A549 (cell line): ENCODE measurements around the gene DCAF6. TPM values are rescaled to one million over a fixed set of nuclear protein-coding genes. Genes with fewer than 3 reads are reported as not detected.

Source experiments
- ATAC-seq, 2 experiments: fragments of 200-7000 bp in 1 of 2; fragments of >200 bp in 1 of 2; cut with Nextera tagmentation in 1 of 2; cut with Tn5 transposase in 1 of 2; 3 replicates each; pipeline versions ENCODE4 v1.8.0 to v1.9.1; 2018 to 2020; ENCODE audit warnings: mild to moderate bottlenecking in 1 of 2, moderate library complexity in 1 of 2
- CTCF ChIA-PET: fragments of 300-600 bp; sonication (Branson Sonifier 250); formaldehyde crosslinking; extraction: SDS; loops from one replicate; lab custom pipeline; 2021; ENCODE audit warnings: antibody characterized with exemption, inconsistent platforms; lab: Yijun Ruan, JAX
- POLR2A ChIA-PET: fragments of 350-600 bp; formaldehyde crosslinking; extraction: SDS; loops from one replicate; lab custom pipeline; 2021; ENCODE audit warnings: antibody characterized with exemption, inconsistent platforms; lab: Yijun Ruan, JAX
- DNase-seq, 2 experiments: peaks; one replicate each; pipeline versions ENCODE4 v3.0.0 to v3.0.0-alpha.2; 2011 to 2016; ENCODE audit warnings: low read depth in 1 of 2, low spot score in 1 of 2
- FAIRE-seq: peaks from 2 replicates; lab custom pipeline; 2011; peaks lifted over from hg19 to GRCh38; lab: Jason Lieb, UNC
- H3K27ac ChIP-seq, 2 experiments: fragments of >200 bp; sonication (Bioruptor Twin); formaldehyde crosslinking; 3 replicates each; pipeline ENCODE4 v1.5.1; 2016 to 2017
- H3K4me1 ChIP-seq: fragments of >200 bp; sonication (Bioruptor Twin); formaldehyde crosslinking; 3 replicates; pipeline ENCODE4 v1.6.1; 2016
- H3K4me2 ChIP-seq: fragments of >200 bp; sonication (Bioruptor Twin); formaldehyde crosslinking; 3 replicates; pipeline ENCODE4 v1.6.1; 2016
- H3K4me3 ChIP-seq: fragments of >200 bp; sonication (Bioruptor Twin); formaldehyde crosslinking; 3 replicates; pipeline ENCODE4 v1.5.1; 2016
- H3K9me3 ChIP-seq: fragments of >200 bp; sonication (Bioruptor Twin); formaldehyde crosslinking; 3 replicates; pipeline ENCODE4 v1.6.1; 2016
- BCL3 ChIP-seq: fragments of >200 bp; sonication (Bioruptor Twin); formaldehyde crosslinking; IDR thresholded peaks from 3 replicates; pipeline ENCODE4 v1.6.1; 2016
- CBX8 ChIP-seq: fragments of 200-600 bp; sonication (generic); IDR thresholded peaks from 2 replicates; pipeline ENCODE4 v1.6.1; 2016
- ELK1 ChIP-seq: fragments of 150-350 bp; IDR thresholded peaks from 2 replicates; pipeline ENCODE4 v1.6.1; 2014; ENCODE audit warnings: low read depth, mild to moderate bottlenecking, low read length
- EP300 ChIP-seq, 2 experiments: fragments of >200 bp; sonication (Bioruptor Twin); formaldehyde crosslinking; IDR thresholded peaks; 2 replicates in 1 of 2; 3 replicates in 1 of 2; pipeline ENCODE4 v1.6.1; 2016 to 2017
- ESRRA ChIP-seq: fragments of 150-350 bp; IDR thresholded peaks from 2 replicates; pipeline ENCODE4 v1.6.1; 2014; ENCODE audit warnings: mild to moderate bottlenecking, low read length, borderline replicate concordance
- FOSB ChIP-seq: fragments of 250-450 bp; sonication (Bioruptor Pico); IDR thresholded peaks from 2 replicates; pipeline ENCODE4 v1.5.0; 2020; ENCODE audit warnings: mild to moderate bottlenecking, moderate library complexity
- HDAC2 ChIP-seq: fragments of 200-600 bp; sonication (generic); IDR thresholded peaks from 2 replicates; pipeline ENCODE4 v1.6.1; 2016
- HEYL ChIP-seq: fragments of 250-450 bp; sonication (Bioruptor Pico); IDR thresholded peaks from 2 replicates; pipeline ENCODE4 v1.8.0; 2021; ENCODE audit warnings: mild to moderate bottlenecking, moderate library complexity
- HOXB13 ChIP-seq: fragments of 250-450 bp; sonication (Bioruptor Pico); IDR thresholded peaks from 2 replicates; pipeline ENCODE4 v1.5.0; 2020; ENCODE audit warnings: low read depth, mild to moderate bottlenecking, moderate library complexity
- JUN ChIP-seq, 2 experiments: fragments of >200 bp; sonication (Bioruptor Twin); formaldehyde crosslinking; IDR thresholded peaks; 2 replicates in 1 of 2; 3 replicates in 1 of 2; pipeline ENCODE4 v1.6.1; 2016 to 2017
- KDM5A ChIP-seq: fragments of 200-600 bp; sonication (generic); IDR thresholded peaks from 2 replicates; pipeline ENCODE4 v1.6.1; 2016; ENCODE audit warnings: antibody characterized with exemption, mild to moderate bottlenecking
- MAFK ChIP-seq: fragments of 450-650 bp; IDR thresholded peaks from 2 replicates; pipeline ENCODE4 v1.6.1; 2014; ENCODE audit not compliant: partially characterized antibody
- MAZ ChIP-seq: fragments of 150-350 bp; IDR thresholded peaks from 2 replicates; pipeline ENCODE4 v1.6.1; 2014; ENCODE audit warnings: antibody characterized with exemption, low read depth, low read length, borderline replicate concordance
- NPAS2 ChIP-seq: fragments of 250-450 bp; sonication (Bioruptor Pico); IDR thresholded peaks from 2 replicates; pipeline ENCODE4 v1.8.0; 2022; ENCODE audit warnings: mild to moderate bottlenecking, moderate library complexity, borderline replicate concordance
- NR3C1 ChIP-seq: fragments of >200 bp; sonication (Bioruptor Twin); formaldehyde crosslinking; IDR thresholded peaks from 3 replicates; pipeline ENCODE4 v1.6.1; 2017
- PBX3 ChIP-seq: IDR thresholded peaks from 2 replicates; pipeline ENCODE4 v1.6.1; 2012
- RARB ChIP-seq: fragments of 250-450 bp; sonication (Bioruptor Pico); IDR thresholded peaks from 2 replicates; pipeline ENCODE4 v1.8.0; 2021; ENCODE audit warnings: mild to moderate bottlenecking, moderate library complexity
- REST ChIP-seq: fragments of 200-600 bp; sonication (generic); IDR thresholded peaks from 2 replicates; pipeline ENCODE4 v1.6.1; 2016; ENCODE audit warnings: antibody characterized with exemption, mild to moderate bottlenecking, moderate library complexity
- RFX5 ChIP-seq: fragments of 450-650 bp; IDR thresholded peaks from 2 replicates; pipeline ENCODE4 v1.7.1; 2014; ENCODE audit warnings: antibody characterized with exemption, mild to moderate bottlenecking, moderate library complexity
- RNF2 ChIP-seq: fragments of 200-600 bp; sonication (generic); IDR thresholded peaks from 2 replicates; pipeline ENCODE4 v1.6.1; 2016; ENCODE audit warnings: low read depth, mild to moderate bottlenecking, antibody characterized with exemption, moderate library complexity, borderline replicate concordance
- SMC3 ChIP-seq: fragments of >200 bp; sonication (Bioruptor Twin); formaldehyde crosslinking; IDR thresholded peaks from 3 replicates; pipeline ENCODE4 v1.6.1; 2018; ENCODE audit warnings: inconsistent platforms
- ZFP36 ChIP-seq: fragments of 450-650 bp; IDR thresholded peaks from 2 replicates; pipeline ENCODE4 v1.6.1; 2014; ENCODE audit warnings: borderline replicate concordance; ENCODE audit not compliant: partially characterized antibody
- ZSCAN20 ChIP-seq: fragments of 250-450 bp; sonication (Bioruptor Pico); IDR thresholded peaks from 2 replicates; pipeline ENCODE4 v1.8.0; 2022; ENCODE audit warnings: mild to moderate bottlenecking, moderate library complexity
- WGBS: methylation state at CpG from one replicate; pipeline ENCODE4 v1.1.6; 2017; ENCODE audit errors: missing lambda C conversion rate; 5-methylcytosine and 5-hydroxymethylcytosine counted together
- polyA plus RNA-seq, 4 experiments: library from polyadenylated mRNA; depleted of rRNA in 3 of 4; stranded (reverse); fragments of >200 nt; fragmentation: RNase III in 1 of 4; extraction: RNeasy Plus Mini Kit Qiagen cat#74134 plus additional on column Dnase treatment in 1 of 4; gene quantifications; 2 replicates in 3 of 4; 3 replicates in 1 of 4; pipeline ENCODE4 v1.2.3, GENCODE V29; 2011 to 2017

The DCAF6 gene
- polyA plus RNA-seq, 2 of the 4 experiments (the other 2 are of a cell fraction), result 39.9 to 74.7 TPM

- POLR2A ChIA-PET, result no interaction called here
- no peak overlapping the region for H3K4me3 ChIP-seq
- TF ChIP-seq ESRRA, result no peak
- TF ChIP-seq NR3C1, result no peak
- no peak for TF ChIP-seq KDM5A
- TF ChIP-seq HDAC2, result no peak
- TF ChIP-seq, all 56 proteins: peak for 0
- H3K27ac ChIP-seq, result no peak overlapping the region
- 97% methylated on average over 1 of the region's 1 CpG for WGBS
- DNase-seq (no peak), FAIRE-seq (no peak), ATAC-seq (no peak)
- no peaks in the 10 kb centered on the region for H3K4me1 ChIP-seq
- CTCF ChIA-PET, result no interaction called here
- H3K9me3 ChIP-seq, result no peaks in the 10 kb centered on the region
- no peak overlapping the region for H3K4me2 ChIP-seq
Observed at GRCh38 chr1:168001213-168001612, 64.7 kb downstream of the DCAF6 start.

GRCh38 chr1:168004531-168004930 is 68.0 kb downstream of the DCAF6 start:
- DNase-seq, result no peak
- H3K27ac ChIP-seq, result no peak overlapping the region
- no peak for ATAC-seq
- 90% methylated on average over 2 of the region's 2 CpGs for WGBS
- TF ChIP-seq SMC3 (no peak), MAFK (no peak), BCL3 (no peak), ZFP36 (no peak), HEYL (CRISPR knock-in tag) (no peak), ELK1 (no peak), MAZ (no peak), FOSB (CRISPR knock-in tag) (no peak), EP300 (IDR thresholded peaks at IDR 0.05) (no peak), HOXB13 (CRISPR knock-in tag) (no peak), RARB (CRISPR knock-in tag) (no peak), CBX8 (no peak), PBX3 (no peak), JUN (IDR thresholded peaks at IDR 0.05) (no peak), NPAS2 (CRISPR knock-in tag) (no peak), RFX5 (no peak), ZSCAN20 (CRISPR knock-in tag) (no peak)
- H3K4me1 ChIP-seq, result no peaks in the 10 kb centered on the region
- POLR2A ChIA-PET, result no interaction called here
- CTCF ChIA-PET, result no interaction called here
- H3K4me3 ChIP-seq, result no peak overlapping the region
- no peaks in the 10 kb centered on the region for H3K9me3 ChIP-seq
- H3K4me2 ChIP-seq, result no peak overlapping the region
- FAIRE-seq, result no peak

- POLR2A ChIA-PET, result no interaction called here
- no peak for FAIRE-seq
- Histone ChIP-seq H3K4me3 (no peak overlapping the region), H3K27ac (no peak overlapping the region), H3K4me1 (no peaks in the 10 kb centered on the region), H3K9me3 (no peaks in the 10 kb centered on the region)
- DNase-seq, result no peak
- CTCF ChIA-PET, result no interaction called here
- no peak for ATAC-seq
- TF ChIP-seq RNF2, result no peak
- no peak for TF ChIP-seq REST
- TF ChIP-seq, all 56 proteins: peak for 0
- no peak overlapping the region for H3K4me2 ChIP-seq
Observed at GRCh38 chr1:168005529-168005928, 69.0 kb downstream of the DCAF6 start.
